HG02840 (cell line): ENCODE data around the gene THUMPD2.
"Not testable (repeated sequence)": the region's sequence is repeated elsewhere in the genome, so short reads cannot be mapped to it uniquely, and the experiment has no call there.

Experiments used
- ATAC-seq: cut with Tn5 transposase; IDR thresholded peaks from one replicate; pipeline ENCODE4 v1.9.1; 2021; ENCODE audit warnings: mild to moderate bottlenecking, moderate library complexity, moderate number of reproducible peaks; ENCODE audit not compliant: unreplicated experiment, low FRiP score

Gene THUMPD2

GRCh38 chr2:39757156-39757555, 21.9 kb downstream of the THUMPD2 start:
- ATAC-seq, result no peak

DNA sequence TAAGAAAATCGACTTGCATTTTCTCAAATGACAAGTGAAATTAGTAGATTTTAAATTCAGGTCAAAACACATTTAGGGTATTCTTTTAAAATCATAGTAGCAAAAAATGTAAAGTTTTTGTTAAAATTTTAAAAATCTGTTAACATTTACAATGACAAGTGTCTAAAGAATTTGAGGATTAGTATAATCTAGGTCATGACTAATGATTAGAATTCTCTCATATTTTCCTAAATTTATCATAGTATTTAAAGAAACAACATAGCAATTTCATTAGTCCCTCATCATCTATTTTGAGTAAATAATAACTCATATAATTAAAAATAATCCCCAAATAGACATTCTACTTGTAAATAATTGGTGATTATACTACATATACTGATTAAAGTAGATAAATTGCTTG, 23.6 kb downstream of the THUMPD2 start:
- ATAC-seq, result no peak

DNA sequence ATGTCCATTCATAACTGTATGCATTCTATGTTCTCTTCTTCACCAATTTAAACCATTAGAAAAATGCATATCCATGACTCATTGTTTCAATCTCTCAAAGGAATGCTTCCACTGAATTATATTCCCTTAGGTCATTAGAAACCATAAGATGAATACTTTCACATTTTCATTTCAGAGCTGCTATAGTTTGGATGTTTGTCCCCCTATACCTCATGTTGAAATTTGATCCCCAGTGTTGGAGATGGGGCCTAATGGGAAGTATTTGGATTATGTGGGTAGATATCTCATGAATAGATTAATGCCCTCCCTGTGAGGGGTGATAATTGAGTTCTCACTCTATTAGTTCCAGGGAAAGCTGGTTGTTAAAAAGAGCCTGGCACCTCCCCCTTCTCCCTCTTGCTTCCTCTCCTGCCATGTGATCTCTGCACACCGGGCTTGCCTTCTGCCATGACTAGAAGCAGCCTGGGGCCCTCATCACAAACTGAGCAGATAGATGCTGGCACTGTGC, 35.7 kb downstream of the THUMPD2 start:
- ATAC-seq, result no peak

DNA sequence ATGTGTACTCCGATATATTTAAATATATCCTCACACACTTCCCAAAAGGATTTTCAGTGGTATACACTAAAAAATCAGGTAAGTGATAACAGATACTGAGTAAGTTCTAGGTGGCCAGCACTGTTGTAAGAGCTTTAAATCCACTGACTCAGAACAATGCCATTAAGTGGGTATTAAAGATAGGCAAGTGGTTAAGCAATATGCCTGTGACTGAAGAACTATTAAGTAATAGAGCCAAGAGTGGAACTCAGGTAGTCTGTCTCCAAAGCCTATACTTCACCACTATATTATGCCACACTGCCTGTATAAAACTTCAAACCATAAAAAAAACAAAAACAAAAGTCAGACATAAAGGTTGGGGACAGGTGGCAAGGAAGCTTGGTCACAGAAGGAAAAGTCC, 37.2 kb downstream of the THUMPD2 start:
- no peak for ATAC-seq

GRCh38 chr2:39739386-39739785, 39.7 kb downstream of the THUMPD2 start:
- no peak for ATAC-seq

- ATAC-seq, result no peak
Measured at GRCh38 chr2:39738936-39739335, 40.1 kb downstream of the THUMPD2 start.

DNA sequence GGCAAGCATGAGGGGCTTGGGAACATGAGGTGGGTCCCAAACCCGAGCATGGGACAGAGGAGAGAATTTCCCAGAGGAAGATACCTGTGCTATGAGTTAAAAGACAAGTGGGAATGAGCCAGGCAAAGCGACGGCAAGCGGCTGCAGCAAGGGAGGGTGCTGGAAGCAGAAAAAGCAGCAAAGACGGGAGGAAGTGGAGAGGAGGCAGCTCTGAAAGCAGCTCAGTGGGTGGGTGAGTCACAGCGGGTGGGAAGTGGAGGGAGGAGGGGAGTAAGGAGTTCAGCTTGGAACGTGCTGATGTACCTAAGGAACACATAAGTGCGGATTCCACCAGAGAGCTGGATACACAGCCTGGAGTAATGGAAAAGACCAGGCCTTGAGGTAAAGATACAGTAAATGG, 41.4 kb downstream of the THUMPD2 start:
- no peak for ATAC-seq

DNA sequence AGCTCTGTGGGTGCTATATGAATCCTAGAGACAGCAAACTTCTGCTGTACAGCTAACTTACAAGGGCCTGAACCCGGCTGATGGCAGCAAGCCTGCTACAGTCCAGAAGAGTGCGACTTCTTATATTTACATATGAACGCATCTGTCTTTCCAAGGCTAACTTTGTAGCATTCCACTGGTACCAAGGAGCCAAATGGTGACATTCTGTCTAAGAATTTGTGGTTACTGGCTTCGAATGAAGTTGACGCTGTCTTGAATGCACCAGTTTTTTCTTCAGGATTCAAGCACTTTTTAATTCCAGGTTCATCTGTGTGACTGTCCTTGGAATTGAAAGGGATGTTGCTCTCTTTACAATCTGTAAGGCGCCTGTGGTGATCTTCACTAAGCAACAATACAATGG, 42.4 kb downstream of the THUMPD2 start:
- ATAC-seq, result no peak

- ATAC-seq, result no peak
Measured at GRCh38 chr2:39735648-39736047, 43.4 kb downstream of the THUMPD2 start.

- ATAC-seq, result no peak
Measured at GRCh38 chr2:39734445-39734844, 44.6 kb downstream of the THUMPD2 start.

DNA sequence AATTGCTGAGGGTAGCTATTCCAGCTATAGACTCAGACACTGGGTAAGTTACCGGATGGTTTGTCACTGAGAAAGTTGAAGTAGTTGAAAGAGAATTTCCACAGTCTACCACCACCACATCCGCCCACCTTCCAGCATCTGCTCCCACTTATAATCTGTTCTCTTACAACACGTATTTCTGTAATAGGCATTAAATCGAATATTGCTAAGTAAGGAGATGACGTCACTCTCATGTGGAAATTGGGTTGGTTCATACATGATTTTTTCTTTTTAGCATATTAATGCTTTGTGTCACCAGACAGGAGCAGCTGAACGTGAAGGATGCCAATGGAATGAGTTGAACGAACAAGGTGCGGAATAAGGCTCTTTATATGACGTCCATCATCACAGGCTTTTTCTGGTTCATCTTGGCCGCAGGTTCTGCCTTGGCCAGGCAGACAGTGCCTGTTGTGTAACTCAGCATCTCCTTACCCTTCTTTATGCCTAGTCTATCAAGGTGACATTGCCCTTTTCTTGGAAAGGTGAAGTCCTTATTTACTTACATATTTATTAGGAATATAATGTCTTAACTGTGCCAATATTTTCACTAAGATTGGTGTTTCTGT, 45.9 kb downstream of the THUMPD2 start:
- no peak for ATAC-seq

GRCh38 chr2:39732482-39732881, 46.6 kb downstream of the THUMPD2 start:
- no peak for ATAC-seq

DNA sequence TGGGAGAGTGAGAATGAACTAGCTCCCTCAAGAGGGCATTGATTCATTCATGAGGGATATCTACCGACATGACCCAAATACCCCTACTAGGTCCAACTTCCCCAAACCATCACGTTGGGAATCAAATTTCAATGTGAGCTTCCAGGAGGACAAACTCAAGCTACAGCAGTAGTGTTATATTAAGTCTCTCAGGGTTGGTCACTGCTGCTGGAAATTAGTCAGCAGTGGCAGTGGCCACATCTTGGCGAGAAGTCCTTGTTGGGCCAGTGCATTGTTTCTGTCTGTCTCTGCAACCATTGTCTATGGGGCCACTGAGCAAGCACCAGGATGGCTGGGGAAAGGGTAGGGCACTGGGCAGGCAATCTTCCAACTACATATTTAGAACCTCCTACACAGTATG, 47.5 kb downstream of the THUMPD2 start:
- no peak for ATAC-seq

DNA sequence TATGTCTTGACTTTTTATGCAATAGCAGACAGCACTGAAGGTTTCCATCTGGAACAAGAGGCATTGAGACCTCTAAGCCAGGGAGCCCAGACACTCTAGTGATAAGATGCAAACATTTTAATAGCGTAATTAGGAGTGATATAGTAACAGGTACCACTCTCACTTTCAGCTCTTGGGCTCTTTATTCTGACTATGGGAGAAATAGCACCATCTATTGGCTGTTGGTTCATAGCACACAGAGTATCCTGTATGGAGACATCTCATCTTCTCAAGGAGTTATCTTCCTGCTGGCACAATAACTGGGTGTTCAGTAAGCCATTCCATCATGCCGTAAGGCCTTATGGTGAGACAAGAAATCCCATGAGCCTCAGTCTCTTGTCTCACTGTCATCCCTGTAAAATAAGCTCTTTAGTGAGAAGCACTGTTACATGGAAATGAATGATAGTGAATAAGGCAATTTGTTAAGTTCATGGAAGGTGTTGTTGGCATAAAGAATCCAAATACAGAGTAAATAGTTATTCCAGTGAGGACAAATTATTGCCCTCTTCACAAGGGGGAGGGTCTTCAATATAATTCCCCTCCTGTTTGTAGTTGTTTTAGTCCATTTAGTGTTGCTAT, 48.3 kb downstream of the THUMPD2 start:
- no peak for ATAC-seq

GRCh38 chr2:39730276-39730675, 48.8 kb downstream of the THUMPD2 start:
- ATAC-seq, result no peak

DNA sequence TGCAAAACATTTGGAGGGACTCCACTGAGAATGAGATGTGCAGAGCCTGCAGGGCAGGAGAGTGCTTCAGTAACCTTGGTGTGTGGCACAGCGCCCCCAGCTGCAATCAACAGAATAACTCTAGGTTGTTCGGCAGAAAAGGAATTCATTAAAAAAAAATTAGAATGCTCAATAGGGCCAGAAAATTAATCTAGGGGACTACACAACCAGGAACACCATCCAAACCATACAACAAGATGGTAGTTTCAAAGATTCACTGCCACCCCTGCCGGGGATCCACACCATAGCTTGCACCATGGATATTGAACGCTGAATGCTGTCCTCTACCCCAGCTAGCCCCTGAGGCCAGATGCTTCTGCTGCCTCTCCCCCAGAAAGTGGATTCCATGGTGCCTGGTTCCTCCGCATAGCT, 50.1 kb downstream of the THUMPD2 start:
- ATAC-seq, result no peak

- not testable (repeated sequence) for ATAC-seq
Measured at GRCh38 chr2:39728085-39728484, 51.0 kb downstream of the THUMPD2 start.

DNA sequence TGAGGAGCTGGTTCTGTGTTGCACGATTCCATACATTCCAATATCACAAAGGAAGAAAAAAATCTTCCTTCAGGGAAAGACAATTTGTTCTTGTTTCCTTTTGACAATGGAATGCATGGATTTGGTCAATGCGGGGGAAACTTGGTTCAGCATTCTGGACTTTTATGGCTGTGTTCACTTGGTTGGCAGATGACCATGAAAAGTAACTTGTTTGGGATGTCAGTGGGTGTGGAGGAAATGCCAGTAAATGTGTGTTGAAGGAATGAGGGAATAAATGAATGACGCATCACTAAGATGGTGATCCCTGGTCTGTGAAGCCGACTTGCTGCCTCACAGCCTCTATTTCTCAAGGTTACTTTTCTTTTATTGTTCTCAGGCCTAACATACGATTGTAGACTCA, 53.7 kb downstream of the THUMPD2 start:
- ATAC-seq, result no peak

DNA sequence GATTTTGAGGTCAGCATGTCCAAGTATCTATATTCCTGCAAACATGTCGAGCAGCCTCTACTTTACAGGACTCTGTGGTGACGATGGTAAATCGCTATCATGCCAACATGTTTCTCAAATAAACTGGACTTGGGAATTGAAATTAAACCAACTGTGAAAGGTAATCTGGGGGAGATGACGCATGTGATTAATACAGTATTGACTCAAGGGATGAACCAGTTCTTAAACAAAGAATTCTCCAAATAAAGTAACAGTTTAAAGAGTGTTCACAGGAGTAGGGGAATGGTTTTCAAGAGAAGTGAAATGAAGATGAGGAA, 54.3 kb downstream of the THUMPD2 start:
- no peak for ATAC-seq

DNA sequence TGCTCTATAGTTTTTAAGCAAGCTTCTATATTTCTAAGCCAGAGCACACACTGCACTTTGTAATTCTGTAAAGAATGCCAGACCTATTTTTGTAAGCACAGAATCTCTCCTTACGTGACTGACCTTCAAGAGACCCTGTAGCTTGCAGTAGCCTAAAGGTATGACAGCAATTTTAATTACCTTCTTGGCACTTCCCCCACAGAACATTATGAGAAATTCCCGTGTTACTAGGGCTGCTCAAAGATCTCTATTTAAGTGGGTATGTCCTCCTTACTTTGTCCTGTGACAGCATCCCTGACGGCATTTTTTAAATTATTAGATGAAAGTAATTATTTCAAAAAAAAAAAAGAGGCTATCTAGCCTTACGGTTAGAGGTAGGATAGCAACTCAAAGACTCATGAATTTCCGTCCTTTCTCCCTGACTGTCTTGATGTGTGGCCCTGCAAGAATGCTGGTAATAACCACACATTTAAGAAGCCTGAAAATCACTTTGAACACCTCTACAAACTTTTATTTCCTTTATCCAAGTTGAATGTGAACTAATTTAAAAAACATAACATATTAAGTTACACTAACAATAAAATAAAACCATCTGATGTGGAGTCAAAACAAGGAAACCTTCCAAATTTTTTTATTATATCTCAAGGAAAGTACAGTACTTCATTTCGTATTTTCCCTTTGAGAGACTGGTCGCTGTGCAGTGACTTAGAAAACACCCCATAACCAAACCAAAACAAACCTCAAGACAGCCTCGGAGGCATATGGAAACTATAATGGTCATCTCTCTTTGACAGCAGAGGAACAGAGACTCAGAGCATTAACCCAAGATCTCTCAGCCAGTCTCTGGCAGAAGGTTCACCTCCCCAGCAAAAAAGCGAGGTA, 54.9 kb downstream of the THUMPD2 start:
- ATAC-seq, result no peak

DNA sequence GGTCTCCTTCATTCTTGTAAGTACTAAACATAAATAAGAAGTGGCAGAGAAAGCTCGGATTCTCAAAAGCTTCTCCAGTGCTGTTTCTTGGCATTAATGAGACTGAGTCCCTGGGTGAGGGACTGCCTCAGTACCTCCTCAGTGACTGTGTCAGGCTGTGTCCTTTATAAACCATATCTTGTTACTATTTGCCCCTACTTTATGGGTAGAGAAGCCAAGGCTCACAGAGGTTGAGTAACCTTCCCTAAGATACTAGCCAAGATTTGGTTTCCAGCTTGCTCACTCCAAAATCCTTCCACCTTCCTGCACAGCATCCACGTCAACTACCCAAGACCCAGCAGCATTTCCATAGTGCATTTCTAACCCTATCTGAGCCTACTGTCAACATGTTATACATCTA, 55.6 kb downstream of the THUMPD2 start:
- no peak for ATAC-seq

- no peak for ATAC-seq
Measured at GRCh38 chr2:39720970-39721369, 58.1 kb downstream of the THUMPD2 start.
